ENCODE measurements around the gene PKP2.

GRCh38 chr12:32776258-32776657, 120.3 kb downstream of the PKP2 start:
- TF ChIP-seq RFX5 (IDR thresholded peaks at IDR 0.05; ENCODE audit: low read depth, low read length) (no peak), POLR2A (IDR thresholded peaks at IDR 0.05; ENCODE audit: low read depth, low read length) (no peak), CTCF (conservative IDR thresholded peaks at IDR 0.05; ENCODE audit: low read depth, low read length) (no peak), CHD1 (IDR thresholded peaks at IDR 0.05; ENCODE audit: low read depth, low read length) (no peak), RCOR1 (IDR thresholded peaks at IDR 0.05; ENCODE audit: insufficient replicate concordance, low read length) (no peak), MAZ (IDR thresholded peaks at IDR 0.05; ENCODE audit: borderline replicate concordance, low read depth, low read length) (no peak), FOS (IDR thresholded peaks at IDR 0.05; ENCODE audit: low read depth, low read length) (no peak), MAFK (IDR thresholded peaks at IDR 0.05; ENCODE audit: low read depth, low read length) (no peak), MXI1 (IDR thresholded peaks at IDR 0.05; ENCODE audit: borderline replicate concordance, low read depth, low read length) (no peak)
- TF ChIP-seq, protein P1, sequence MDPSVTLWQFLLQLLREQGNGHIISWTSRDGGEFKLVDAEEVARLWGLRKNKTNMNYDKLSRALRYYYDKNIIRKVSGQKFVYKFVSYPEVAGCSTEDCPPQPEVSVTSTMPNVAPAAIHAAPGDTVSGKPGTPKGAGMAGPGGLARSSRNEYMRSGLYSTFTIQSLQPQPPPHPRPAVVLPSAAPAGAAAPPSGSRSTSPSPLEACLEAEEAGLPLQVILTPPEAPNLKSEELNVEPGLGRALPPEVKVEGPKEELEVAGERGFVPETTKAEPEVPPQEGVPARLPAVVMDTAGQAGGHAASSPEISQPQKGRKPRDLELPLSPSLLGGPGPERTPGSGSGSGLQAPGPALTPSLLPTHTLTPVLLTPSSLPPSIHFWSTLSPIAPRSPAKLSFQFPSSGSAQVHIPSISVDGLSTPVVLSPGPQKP (IDR thresholded peaks at IDR 0.05; ENCODE audit: borderline replicate concordance, low read depth, low read length): no peak
